Measurements from ENCODE around the gene ACY1.

The ACY1 gene

GRCh38 chr3:51958603-51959521 is 24.5 kb upstream of the ACY1 start:
- no peak for DNase-seq (ENCODE audit: low read depth)
- TF ChIP-seq CTCF (conservative IDR thresholded peaks at IDR 0.05; ENCODE audit: control insufficient read depth, insufficient read depth, low read depth, low read length), result no peak
- H3K4me3 ChIP-seq (ENCODE audit: control insufficient read depth, low read depth, low read length), result no peak overlapping the region

GRCh38 chr3:51959651-51960050 is 23.7 kb upstream of the ACY1 start:
- DNase-seq (ENCODE audit: low read depth), result no peak
- no peak for TF ChIP-seq CTCF (conservative IDR thresholded peaks at IDR 0.05; ENCODE audit: control insufficient read depth, insufficient read depth, low read depth, low read length)
- no peak overlapping the region for H3K4me3 ChIP-seq (ENCODE audit: control insufficient read depth, low read depth, low read length)

- H3K4me3 ChIP-seq (ENCODE audit: control insufficient read depth, low read depth, low read length), result no peak overlapping the region
- TF ChIP-seq CTCF (conservative IDR thresholded peaks at IDR 0.05; ENCODE audit: control insufficient read depth, insufficient read depth, low read depth, low read length), result no peak
- DNase-seq (ENCODE audit: low read depth), result no peak
Measured at GRCh38 chr3:51960386-51960785, 22.9 kb upstream of the ACY1 start.

GRCh38 chr3:51961011-51961410 is 22.3 kb upstream of the ACY1 start:
- TF ChIP-seq CTCF (conservative IDR thresholded peaks at IDR 0.05; ENCODE audit: control insufficient read depth, insufficient read depth, low read depth, low read length), result no peak
- no peak overlapping the region for H3K4me3 ChIP-seq (ENCODE audit: control insufficient read depth, low read depth, low read length)
- no peak for DNase-seq (ENCODE audit: low read depth)

DNA sequence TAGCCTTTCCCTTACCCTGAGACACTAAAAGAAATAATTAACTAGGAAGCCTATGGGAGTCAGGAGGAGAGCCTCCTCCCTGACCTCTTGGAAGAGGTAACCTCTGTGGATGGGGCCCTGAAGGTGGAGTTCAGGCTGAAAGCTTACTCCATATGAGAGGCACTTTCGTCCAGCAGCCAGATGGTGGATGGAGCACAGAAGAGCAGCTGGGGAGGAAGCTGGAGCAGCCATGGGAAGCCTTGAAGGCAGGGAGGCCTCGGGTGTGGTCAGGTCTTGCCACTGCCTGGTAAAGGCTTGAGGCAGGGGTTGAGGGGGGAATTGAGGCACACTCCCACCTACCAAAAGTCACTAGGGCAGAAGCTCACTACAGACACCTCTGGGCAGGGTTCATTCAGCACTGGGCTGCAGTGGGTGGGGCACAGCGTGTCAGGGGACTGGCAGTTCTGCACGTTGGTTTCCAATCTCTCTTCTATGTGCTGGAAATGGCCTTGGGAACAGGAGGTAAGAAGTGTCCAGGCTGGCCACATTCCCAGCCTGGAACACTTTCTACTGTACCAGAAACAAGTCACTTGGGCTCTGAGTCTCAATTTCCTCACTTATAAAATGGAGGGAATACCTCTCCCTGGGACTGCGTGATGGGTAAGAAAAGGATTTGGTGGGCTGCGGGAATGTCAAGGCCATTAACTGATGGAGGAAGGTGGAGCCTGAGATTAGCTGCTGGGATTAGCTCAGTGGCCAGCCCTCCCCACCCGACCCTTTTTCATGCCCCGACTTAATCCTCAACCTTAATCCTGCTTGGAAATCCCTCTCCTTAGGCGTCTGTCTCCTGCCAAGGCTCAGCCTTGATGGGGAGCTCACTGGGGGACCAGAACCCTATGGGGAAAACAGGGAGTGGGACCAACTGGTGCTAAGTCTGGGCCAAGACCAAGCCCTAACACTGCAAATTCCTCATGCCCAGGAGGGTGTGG is 21.4 kb upstream of the ACY1 start:
- no peak for TF ChIP-seq CTCF (conservative IDR thresholded peaks at IDR 0.05; ENCODE audit: control insufficient read depth, insufficient read depth, low read depth, low read length)
- no peak overlapping the region for H3K4me3 ChIP-seq (ENCODE audit: control insufficient read depth, low read depth, low read length)
- no peak for DNase-seq (ENCODE audit: low read depth)

GRCh38 chr3:51962854-51963530 is 20.3 kb upstream of the ACY1 start:
- no peak for TF ChIP-seq CTCF (conservative IDR thresholded peaks at IDR 0.05; ENCODE audit: control insufficient read depth, insufficient read depth, low read depth, low read length)
- H3K4me3 ChIP-seq (ENCODE audit: control insufficient read depth, low read depth, low read length), result no peak overlapping the region
- no peak for DNase-seq (ENCODE audit: low read depth)
